ENCODE data around the gene PATJ.

DNA sequence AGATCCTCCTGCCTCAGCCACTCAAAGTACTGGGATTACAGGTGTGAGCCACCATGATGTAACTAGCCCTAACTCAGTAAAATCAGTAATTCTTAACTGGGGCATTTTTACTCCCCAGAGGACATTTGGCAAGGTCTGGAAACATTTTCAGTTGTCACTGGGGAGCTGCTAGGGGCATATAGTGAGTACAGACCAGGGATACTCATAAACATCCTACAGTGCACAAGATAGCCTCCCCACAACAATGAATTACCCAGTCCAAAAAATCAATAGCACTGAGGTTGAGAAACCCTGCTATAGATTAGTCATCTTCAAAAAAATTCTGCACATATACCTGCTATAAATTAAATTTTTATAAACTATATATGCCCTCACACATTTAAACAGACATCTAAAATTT lies 30.3 kb upstream of the PATJ start:
- TF ChIP-seq, protein P1, sequence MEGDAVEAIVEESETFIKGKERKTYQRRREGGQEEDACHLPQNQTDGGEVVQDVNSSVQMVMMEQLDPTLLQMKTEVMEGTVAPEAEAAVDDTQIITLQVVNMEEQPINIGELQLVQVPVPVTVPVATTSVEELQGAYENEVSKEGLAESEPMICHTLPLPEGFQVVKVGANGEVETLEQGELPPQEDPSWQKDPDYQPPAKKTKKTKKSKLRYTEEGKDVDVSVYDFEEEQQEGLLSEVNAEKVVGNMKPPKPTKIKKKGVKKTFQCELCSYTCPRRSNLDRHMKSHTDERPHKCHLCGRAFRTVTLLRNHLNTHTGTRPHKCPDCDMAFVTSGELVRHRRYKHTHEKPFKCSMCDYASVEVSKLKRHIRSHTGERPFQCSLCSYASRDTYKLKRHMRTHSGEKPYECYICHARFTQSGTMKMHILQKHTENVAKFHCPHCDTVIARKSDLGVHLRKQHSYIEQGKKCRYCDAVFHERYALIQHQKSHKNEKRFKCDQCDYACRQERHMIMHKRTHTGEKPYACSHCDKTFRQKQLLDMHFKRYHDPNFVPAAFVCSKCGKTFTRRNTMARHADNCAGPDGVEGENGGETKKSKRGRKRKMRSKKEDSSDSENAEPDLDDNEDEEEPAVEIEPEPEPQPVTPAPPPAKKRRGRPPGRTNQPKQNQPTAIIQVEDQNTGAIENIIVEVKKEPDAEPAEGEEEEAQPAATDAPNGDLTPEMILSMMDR (conservative IDR thresholded peaks at IDR 0.05; ENCODE audit: low read length), result no peak
- TF ChIP-seq EZH2phosphoT487 (IDR thresholded peaks at IDR 0.05; ENCODE audit: borderline replicate concordance), result no peak

Measured in Loucy (cell line).